Upper lobe of left lung (tissue), 6 donors: ENCODE measurements around the gene CACHD1. TPM values are rescaled to one million over a fixed set of nuclear protein-coding genes. Genes with fewer than 3 reads are reported as not detected.
A peak's percentile ranks its signal among the peaks of the same experiment; 100 is the strongest.

Experiments used
- ATAC-seq, 2 donors: fragments of 200-7000 bp; cut with Tn5 transposase; one replicate each; pipeline ENCODE4 v1.9.1; 2022; ENCODE audit warnings: mild to moderate bottlenecking in 2 of 2, moderate library complexity in 2 of 2; ENCODE audit not compliant: low FRiP score in 2 of 2
- DNase-seq, 2 donors: peaks; one replicate each; pipeline ENCODE4 v3.0.0-alpha.2; 2019 to 2020
- H3K27ac ChIP-seq, 4 donors: fragments of 200-600 bp; sonication (generic); one replicate each; pipeline ENCODE4 v1.5.1; 2016 to 2019
- H3K27me3 ChIP-seq, 4 donors: fragments of 200-600 bp; sonication (generic); one replicate each; pipeline ENCODE4 v1.5.1; 2017 to 2019
- H3K36me3 ChIP-seq, 4 donors: fragments of 200-600 bp; sonication (generic); one replicate each; pipeline ENCODE4 v1.5.1; 2016 to 2019
- H3K4me1 ChIP-seq, 4 donors: fragments of 200-600 bp; sonication (generic); one replicate each; pipeline ENCODE4 v1.5.1; 2018 to 2019
- H3K4me3 ChIP-seq, 4 donors: fragments of 200-600 bp; sonication (generic); one replicate each; pipeline ENCODE4 v1.5.1; 2017 to 2019; ENCODE audit warnings: mild to moderate bottlenecking in 2 of 4, moderate library complexity in 1 of 4
- H3K9me3 ChIP-seq, 4 donors: fragments of 200-600 bp; sonication (generic); one replicate each; pipeline ENCODE4 v1.5.1; 2018 to 2019
- EP300 ChIP-seq, 4 donors: sonication (generic); formaldehyde crosslinking; IDR thresholded peaks; one replicate each; pipeline ENCODE4 v1.5.1; 2017; ENCODE audit warnings: antibody characterized with exemption in 4 of 4, control low read depth in 2 of 4
- POLR2A ChIP-seq, 4 donors: fragments of 450-650 bp; IDR thresholded peaks; one replicate each; pipeline ENCODE4 v1.5.1; 2016 to 2017; ENCODE audit warnings: antibody characterized with exemption in 4 of 4, mild to moderate bottlenecking in 2 of 4
- POLR2AphosphoS5 ChIP-seq, 2 donors: sonication (generic); formaldehyde crosslinking; IDR thresholded peaks; one replicate each; pipeline ENCODE4 v1.5.1; 2017; ENCODE audit warnings: antibody characterized with exemption in 2 of 2
- WGBS, 2 donors: methylation state at CpG; one replicate each; pipeline ENCODE4 v1.1.5; 2017 to 2018; 5-methylcytosine and 5-hydroxymethylcytosine counted together
- total RNA-seq, 6 donors: library from RNA; depleted of rRNA in 4 of 6; stranded (reverse); fragments of >200 nt in 4 of 6; gene quantifications; one replicate each; pipeline versions ENCODE4 v1.1.0 to v1.2.1, GENCODE V29; 2016 to 2021
- TF ChIP-seq, protein P1 (sequence below), 6 experiments: fragments of 450-650 bp in 4 of 6; fragments of 200-600 bp in 2 of 6; sonication (generic) in 2 of 6; IDR thresholded peaks; one replicate each; pipeline ENCODE4 v1.5.1; 2016 to 2019; ENCODE audit warnings: antibody characterized with exemption in 6 of 6
- donor health status: DM: no; HTN: no; CAD: no; lungs with moderate emphysema.
- donor health status: DM: no; HTN: yes; CAD: no; lungs with severe emphysema.

Gene CACHD1
- total RNA-seq, 6 donors from 2014 or later, result 7.3 to 26.3 (median 22.9) TPM

DNA sequence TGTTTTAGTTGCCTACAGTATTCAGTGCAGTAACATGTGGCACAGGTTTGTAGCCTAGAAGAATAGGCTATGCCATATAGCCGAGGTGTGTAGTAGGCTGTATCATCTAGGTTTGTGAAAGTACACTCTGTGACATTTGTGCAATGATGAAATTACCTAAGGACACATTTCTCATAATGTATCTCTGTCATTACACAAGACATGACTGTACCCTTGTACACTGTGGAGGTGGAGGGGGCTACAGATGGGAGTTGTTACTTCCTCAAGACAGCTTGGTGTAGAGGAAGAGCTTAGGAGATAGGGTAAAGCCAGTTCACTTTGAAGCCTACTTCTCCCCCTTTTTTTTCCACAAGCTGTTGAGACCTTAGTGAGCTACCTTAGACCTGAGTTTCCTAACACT, 215.3 kb downstream of the CACHD1 start:
- no peak for DNase-seq
- no peaks in the 10 kb centered on the region for H3K9me3 ChIP-seq
- peaks cover 12 to 20% (median 18%) of the 10 kb centered on the region in 4 donors for H3K4me1 ChIP-seq
- H3K27ac ChIP-seq, result no peak overlapping the region
- TF ChIP-seq, protein P1, sequence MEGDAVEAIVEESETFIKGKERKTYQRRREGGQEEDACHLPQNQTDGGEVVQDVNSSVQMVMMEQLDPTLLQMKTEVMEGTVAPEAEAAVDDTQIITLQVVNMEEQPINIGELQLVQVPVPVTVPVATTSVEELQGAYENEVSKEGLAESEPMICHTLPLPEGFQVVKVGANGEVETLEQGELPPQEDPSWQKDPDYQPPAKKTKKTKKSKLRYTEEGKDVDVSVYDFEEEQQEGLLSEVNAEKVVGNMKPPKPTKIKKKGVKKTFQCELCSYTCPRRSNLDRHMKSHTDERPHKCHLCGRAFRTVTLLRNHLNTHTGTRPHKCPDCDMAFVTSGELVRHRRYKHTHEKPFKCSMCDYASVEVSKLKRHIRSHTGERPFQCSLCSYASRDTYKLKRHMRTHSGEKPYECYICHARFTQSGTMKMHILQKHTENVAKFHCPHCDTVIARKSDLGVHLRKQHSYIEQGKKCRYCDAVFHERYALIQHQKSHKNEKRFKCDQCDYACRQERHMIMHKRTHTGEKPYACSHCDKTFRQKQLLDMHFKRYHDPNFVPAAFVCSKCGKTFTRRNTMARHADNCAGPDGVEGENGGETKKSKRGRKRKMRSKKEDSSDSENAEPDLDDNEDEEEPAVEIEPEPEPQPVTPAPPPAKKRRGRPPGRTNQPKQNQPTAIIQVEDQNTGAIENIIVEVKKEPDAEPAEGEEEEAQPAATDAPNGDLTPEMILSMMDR (IDR thresholded peaks at IDR 0.05), result no peak
- TF ChIP-seq POLR2AphosphoS5 (IDR thresholded peaks at IDR 0.05) (no peak), POLR2A (IDR thresholded peaks at IDR 0.05) (no peak), EP300 (IDR thresholded peaks at IDR 0.05) (no peak)
- H3K4me3 ChIP-seq, result no peak overlapping the region
- H3K27me3 ChIP-seq, result no peaks in the 10 kb centered on the region
- peaks cover 0 to 26% (median 11%) of the 10 kb centered on the region in 4 donors for H3K36me3 ChIP-seq
- WGBS, 2 donors, result 65 to 93% methylated on average over 1 of the region's 1 CpG
- no peak for ATAC-seq

DNA sequence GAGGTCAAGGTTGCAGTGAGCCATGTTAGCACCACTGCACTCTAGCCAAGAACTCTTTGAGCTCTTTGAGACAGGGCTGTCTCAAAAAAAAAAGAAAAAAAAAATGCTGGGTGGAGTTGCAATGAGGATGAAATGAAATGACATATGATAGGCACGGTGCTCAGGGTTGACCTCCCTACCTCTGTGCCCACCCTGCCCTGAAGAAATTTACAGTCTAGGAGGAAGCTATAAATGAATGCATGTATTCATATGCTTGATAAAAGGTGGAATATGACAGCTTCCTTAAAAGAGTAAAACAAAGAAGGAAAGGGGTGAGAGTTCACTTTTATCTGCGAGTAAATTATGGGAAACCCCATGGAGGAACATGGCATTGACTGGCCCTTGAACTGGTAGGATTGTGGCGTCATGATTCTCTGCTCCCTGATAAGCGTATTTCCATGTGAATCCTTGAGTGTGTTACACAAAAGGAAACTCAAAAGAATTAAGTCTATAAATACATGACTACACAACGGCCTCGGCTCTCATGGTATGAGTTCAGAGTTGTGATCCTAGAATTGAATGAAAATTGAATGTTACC, 215.9 kb downstream of the CACHD1 start:
- Histone ChIP-seq H3K9me3 (no peaks in the 10 kb centered on the region), H3K36me3 (peaks cover 0 to 22% (median 10%) of the 10 kb centered on the region in 4 donors), H3K27ac (no peak overlapping the region), H3K27me3 (no peaks in the 10 kb centered on the region), H3K4me1 (peaks cover 12 to 20% (median 18%) of the 10 kb centered on the region in 4 donors), H3K4me3 (no peak overlapping the region)
- TF ChIP-seq, protein P1 (IDR thresholded peaks at IDR 0.05), result no peak
- TF ChIP-seq EP300 (IDR thresholded peaks at IDR 0.05) (no peak), POLR2AphosphoS5 (IDR thresholded peaks at IDR 0.05) (no peak), POLR2A (IDR thresholded peaks at IDR 0.05) (no peak)
- WGBS, 2 donors, result 71 to 78% methylated on average over 6 of the region's 6 CpGs
- no peak for DNase-seq
- ATAC-seq, result no peak

DNA sequence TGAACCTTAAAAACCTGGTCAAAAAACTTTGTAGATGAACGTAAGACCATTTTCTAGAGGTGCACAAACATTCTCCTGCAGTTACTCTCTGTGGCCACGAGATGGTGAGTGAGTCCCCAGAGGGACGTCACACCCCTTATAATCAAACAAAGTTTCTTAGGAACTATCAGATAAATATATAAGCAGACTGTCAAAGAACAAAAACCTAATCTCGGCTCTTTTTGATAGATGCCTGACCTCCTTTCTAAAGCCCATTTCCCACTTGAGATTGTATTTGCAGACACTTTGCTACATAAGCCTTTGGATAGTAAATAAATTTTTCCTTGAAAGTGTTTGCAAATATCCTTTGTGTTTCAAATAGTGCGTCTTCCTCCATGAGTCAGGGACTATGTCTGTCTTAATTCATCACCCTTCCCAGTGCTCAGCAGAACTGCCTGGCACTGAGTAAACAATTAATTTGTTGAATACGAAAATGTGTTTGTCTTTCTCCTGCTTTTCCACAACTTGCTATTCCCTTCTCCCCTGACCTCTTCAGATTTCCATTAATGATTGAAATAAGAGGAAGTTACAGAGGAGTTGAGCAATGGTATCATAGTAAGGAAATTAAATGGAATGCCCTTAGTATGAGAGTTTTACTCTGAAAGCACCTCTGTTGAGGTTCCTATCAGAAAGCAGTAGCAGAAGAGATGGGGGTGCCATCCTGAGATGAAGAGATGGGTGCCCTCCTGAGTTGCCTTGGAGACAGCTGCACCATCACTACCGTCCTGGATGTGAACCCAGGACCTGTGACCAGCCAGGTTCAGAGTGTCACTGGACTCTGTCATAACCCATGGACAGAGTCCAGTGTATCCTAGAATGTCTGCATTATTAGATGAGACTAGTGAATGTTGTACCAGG, 217.1 kb downstream of the CACHD1 start:
- DNase-seq, result peak in 1 of 2 donors; percentile 27
- TF ChIP-seq EP300 (IDR thresholded peaks at IDR 0.05) (no peak), POLR2AphosphoS5 (IDR thresholded peaks at IDR 0.05) (no peak), POLR2A (IDR thresholded peaks at IDR 0.05) (no peak)
- TF ChIP-seq, protein P1 (IDR thresholded peaks at IDR 0.05), result peak; percentile 55 to 92 (median 76)

DNA sequence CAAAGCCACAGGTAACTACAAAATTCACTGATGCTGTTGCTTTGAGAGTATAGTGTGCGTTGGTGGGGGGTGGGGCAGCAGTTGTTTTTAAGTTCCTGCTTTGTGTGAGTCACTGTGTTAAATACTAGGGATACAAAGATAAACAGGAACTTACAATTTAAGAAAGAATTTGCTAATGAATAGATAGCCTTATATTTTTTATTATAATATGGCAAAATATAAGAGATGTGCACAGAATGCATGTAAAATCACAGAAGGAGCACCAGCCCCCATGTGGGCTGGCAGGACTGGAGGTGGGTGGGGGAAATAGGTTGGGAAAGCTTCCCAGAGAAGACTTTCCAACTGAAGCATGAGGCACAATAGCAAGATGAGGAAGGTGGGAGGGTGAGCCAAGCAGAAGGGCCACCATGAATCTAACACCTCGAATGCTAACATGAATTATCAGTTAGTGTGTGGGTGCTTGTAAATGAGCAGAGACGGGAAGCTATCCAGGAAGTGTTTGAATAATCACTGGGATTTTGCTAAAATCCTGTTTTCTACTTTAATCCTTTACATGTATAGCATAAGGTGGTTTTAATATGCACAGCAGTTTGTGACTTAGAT, 217.9 kb downstream of the CACHD1 start:
- H3K27me3 ChIP-seq, result no peaks in the 10 kb centered on the region
- H3K4me3 ChIP-seq, result no peak overlapping the region
- peak in 1 of 2 donors; percentile 72 for ATAC-seq
- peaks cover 12 to 20% (median 18%) of the 10 kb centered on the region in 4 donors for H3K4me1 ChIP-seq
- WGBS, 2 donors, result 45 to 58% methylated on average over 3 of the region's 3 CpGs
- TF ChIP-seq POLR2AphosphoS5 (IDR thresholded peaks at IDR 0.05), result no peak
- TF ChIP-seq POLR2A (IDR thresholded peaks at IDR 0.05), result no peak
- TF ChIP-seq, protein P1 (IDR thresholded peaks at IDR 0.05), result no peak
- TF ChIP-seq EP300 (IDR thresholded peaks at IDR 0.05), result no peak
- H3K9me3 ChIP-seq, result no peaks in the 10 kb centered on the region
- DNase-seq, result peak in 1 of 2 donors; percentile 53
- peaks cover 0 to 20% (median 3%) of the 10 kb centered on the region in 4 donors for H3K36me3 ChIP-seq
- peak overlapping the region in 1 of 4 donors; percentile 13 for H3K27ac ChIP-seq

More for the DNA sequence above, 217.1 kb downstream of the CACHD1 start:
- Histone ChIP-seq H3K27ac (peak overlapping the region in 2 of 4 donors; percentile 13 to 46), H3K27me3 (no peaks in the 10 kb centered on the region), H3K36me3 (peaks cover 0 to 25% (median 6%) of the 10 kb centered on the region in 4 donors), H3K9me3 (no peaks in the 10 kb centered on the region), H3K4me1 (peaks cover 12 to 20% (median 18%) of the 10 kb centered on the region in 4 donors), H3K4me3 (no peak overlapping the region)
- 24% methylated on average over 7 of the region's 7 CpGs for WGBS, 2 donors
- ATAC-seq, result peak; percentile 78 to 84
